ENCODE data around the gene E2F1.

E2F1 gene

GRCh38 chr20:33677991-33678702 is 8.0 kb downstream of the E2F1 start:
- Histone ChIP-seq H3K4me3 (no peak overlapping the region), H3K4me1 (peaks cover 0 to 58% (median 51%) of the 10 kb centered on the region in 4 donors), H3K27ac (peak overlapping the region in 1 of 2 donors; percentile 98), H3K9me3 (no peaks in the 10 kb centered on the region), H3K27me3 (no peaks in the 10 kb centered on the region), H3K36me3 (no peaks in the 10 kb centered on the region)
- no peak for DNase-seq
- no peak for TF ChIP-seq CTCF (IDR thresholded peaks at IDR 0.05)
- intact Hi-C loops (cut with DNase I; ENCODE audit: low total_unique reads): no loop called here

GRCh38 chr20:33676652-33677645 is 9.2 kb downstream of the E2F1 start:
- Histone ChIP-seq H3K27ac (peak overlapping the region; percentile 98), H3K9me3 (no peaks in the 10 kb centered on the region), H3K36me3 (no peaks in the 10 kb centered on the region), H3K4me1 (peaks cover 0 to 68% (median 62%) of the 10 kb centered on the region in 4 donors), H3K27me3 (no peaks in the 10 kb centered on the region), H3K4me3 (no peak overlapping the region)
- no peak for TF ChIP-seq CTCF (IDR thresholded peaks at IDR 0.05)
- no peak for DNase-seq
- intact Hi-C loops (cut with DNase I; ENCODE audit: low total_unique reads): no loop called here

- DNase-seq: no peak
- Histone ChIP-seq H3K9me3 (no peaks in the 10 kb centered on the region), H3K27me3 (no peaks in the 10 kb centered on the region), H3K4me3 (no peak overlapping the region), H3K4me1 (peaks cover 0 to 68% (median 57%) of the 10 kb centered on the region in 4 donors), H3K36me3 (peaks cover 0 to 6% (median 0%) of the 10 kb centered on the region in 3 donors), H3K27ac (peak overlapping the region; percentile 98)
- intact Hi-C loops (cut with DNase I; ENCODE audit: low total_unique reads): no loop called here
- no peak for TF ChIP-seq CTCF (IDR thresholded peaks at IDR 0.05)
Measured at GRCh38 chr20:33676121-33676520, 10.1 kb downstream of the E2F1 start.

- Histone ChIP-seq H3K4me1 (peaks cover 0 to 68% (median 57%) of the 10 kb centered on the region in 4 donors), H3K27ac (peak overlapping the region; percentile 98), H3K36me3 (peaks cover 0 to 8% (median 0%) of the 10 kb centered on the region in 3 donors), H3K9me3 (no peaks in the 10 kb centered on the region), H3K27me3 (no peaks in the 10 kb centered on the region), H3K4me3 (peak overlapping the region; percentile 67 to 72)
- intact Hi-C loops (cut with DNase I; ENCODE audit: low total_unique reads): no loop called here
- DNase-seq: peak; percentile 78 to 93
- no peak for TF ChIP-seq CTCF (IDR thresholded peaks at IDR 0.05)
Measured at GRCh38 chr20:33675136-33675959, 10.8 kb downstream of the E2F1 start.
